Ectodermal cell (in vitro differentiated cells): Measurements from ENCODE around the gene TRMT2A.
"Not testable (repeated sequence)": the region's sequence is repeated elsewhere in the genome, so short reads cannot be mapped to it uniquely, and the experiment has no call there.

ENCODE experiments used
- H3K27ac ChIP-seq: 2 replicates; pipeline ENCODE4 v1.7.0; 2013; ENCODE audit warnings: mild to moderate bottlenecking, low read depth, low read length; ENCODE audit not compliant: insufficient read depth, poor library complexity, severe bottlenecking
- H3K27me3 ChIP-seq: 2 replicates; pipeline ENCODE4 v1.7.0; 2013; ENCODE audit warnings: mild to moderate bottlenecking, low read length; ENCODE audit not compliant: insufficient read depth, control insufficient read depth, poor library complexity, severe bottlenecking
- H3K36me3 ChIP-seq: one replicate; pipeline ENCODE4 v1.7.0; 2013; ENCODE audit warnings: low read length; ENCODE audit not compliant: control insufficient read depth, insufficient read depth
- H3K4me1 ChIP-seq: one replicate; pipeline ENCODE4 v1.7.0; 2013; ENCODE audit warnings: low read length; ENCODE audit not compliant: control insufficient read depth, insufficient read depth
- H3K4me3 ChIP-seq: 2 replicates; pipeline ENCODE4 v1.7.0; 2013; ENCODE audit warnings: low read depth, low read length, control low read depth; ENCODE audit not compliant: insufficient read depth
- H3K9me3 ChIP-seq: 2 replicates; pipeline ENCODE4 v1.7.0; 2013; ENCODE audit warnings: mild to moderate bottlenecking, low read length, moderate library complexity; ENCODE audit not compliant: control insufficient read depth
- WGBS, 2 experiments: methylation state at CpG; one replicate each; pipeline ENCODE4 v1.1.7; 2013; ENCODE audit warnings: missing lambda C conversion rate in 2 of 2; 5-methylcytosine and 5-hydroxymethylcytosine counted together

TRMT2A gene

GRCh38 chr22:20080776-20081654 lies 36.0 kb downstream of the TRMT2A start:
- Histone ChIP-seq H3K36me3 (peaks cover 3% of the 10 kb centered on the region), H3K9me3 (no peaks in the 10 kb centered on the region), H3K4me1 (peaks cover 26% of the 10 kb centered on the region), H3K4me3 (peak overlapping the region; percentile 96), H3K27ac (peak overlapping the region; percentile 88), H3K27me3 (no peaks in the 10 kb centered on the region)
- WGBS, 2 experiments = 19 to 20% methylated on average over 27 of the region's 27 CpGs

DNA sequence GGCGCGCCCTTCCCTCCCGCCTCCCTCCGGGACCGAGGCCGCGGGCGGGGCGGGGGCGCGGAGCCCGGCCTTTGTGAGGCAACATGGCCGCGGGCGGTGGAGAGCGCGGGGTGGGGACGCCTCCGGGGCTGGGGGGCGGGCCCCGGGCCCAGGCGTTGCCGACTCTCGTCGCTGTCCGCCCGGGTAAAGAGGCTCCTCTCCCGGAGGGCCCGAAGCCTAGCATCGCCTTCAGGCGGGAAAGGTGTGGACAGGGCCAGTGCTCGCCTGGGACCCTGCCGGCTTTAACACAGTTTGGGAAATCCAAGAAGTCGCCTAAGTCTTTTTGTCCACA lies 36.6 kb downstream of the TRMT2A start:
- 0 to 1% methylated on average over 34 of the region's 34 CpGs for WGBS, 2 experiments
- peaks cover 26% of the 10 kb centered on the region for H3K4me1 ChIP-seq
- peak overlapping the region; percentile 88 for H3K27ac ChIP-seq
- no peaks in the 10 kb centered on the region for H3K9me3 ChIP-seq
- H3K4me3 ChIP-seq = peak overlapping the region; percentile 96
- H3K27me3 ChIP-seq = no peaks in the 10 kb centered on the region
- no peaks in the 10 kb centered on the region for H3K36me3 ChIP-seq

- 0% methylated on average over 100 of the region's 100 CpGs for WGBS, 2 experiments
- Histone ChIP-seq H3K4me1 (peaks cover 26% of the 10 kb centered on the region), H3K4me3 (peak within 1 kb of the TSS; percentile 96), H3K27me3 (no peaks in the 10 kb centered on the region), H3K36me3 (no peaks in the 10 kb centered on the region), H3K27ac (peak within 1 kb of the TSS; percentile 88), H3K9me3 (no peaks in the 10 kb centered on the region)
Observed at GRCh38 chr22:20079745-20080444, 37.1 kb downstream of the TRMT2A start, which contains the start of gene DGCR8. TSS of gene DGCR8 (plus strand) at chr22:20080241. CDS start at chr22:20085964, 5,723 bp downstream.

DNA sequence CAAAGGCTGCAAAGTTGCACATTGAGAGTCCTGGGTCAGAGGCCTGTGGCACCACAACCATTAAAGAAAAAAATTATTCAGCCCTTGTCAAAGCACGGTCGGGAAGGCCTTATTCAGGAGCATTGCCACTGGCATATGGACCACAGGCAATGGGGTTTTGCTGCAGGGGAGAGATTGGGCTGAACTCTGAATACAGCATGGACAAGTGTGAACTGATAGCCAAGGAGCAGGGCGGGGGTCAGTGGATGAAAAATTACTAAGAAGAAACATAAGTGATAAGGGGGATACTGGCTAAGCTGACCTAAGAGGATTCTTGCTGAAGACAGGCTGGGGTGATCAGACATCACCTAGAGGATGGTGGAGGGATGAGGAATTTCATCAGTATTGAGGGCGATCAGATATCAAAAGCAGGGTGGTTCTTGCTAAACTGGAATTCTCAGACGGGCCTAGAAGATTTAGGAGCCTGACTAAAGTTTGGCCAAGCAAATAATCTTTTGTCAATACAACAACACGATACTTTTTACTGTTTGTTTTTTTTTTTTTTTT lies 40.3 kb downstream of the TRMT2A start:
- 83 to 90% methylated on average over 5 to 6 of the region's 6 CpGs for WGBS, 2 experiments
- Histone ChIP-seq H3K27me3 (no peaks in the 10 kb centered on the region), H3K36me3 (no peaks in the 10 kb centered on the region), H3K9me3 (no peaks in the 10 kb centered on the region), H3K4me1 (no peaks in the 10 kb centered on the region), H3K27ac (no peak overlapping the region), H3K4me3 (no peak overlapping the region)

- H3K36me3 ChIP-seq = no peaks in the 10 kb centered on the region
- no peaks in the 10 kb centered on the region for H3K4me1 ChIP-seq
- H3K27me3 ChIP-seq = no peaks in the 10 kb centered on the region
- H3K27ac ChIP-seq = no peak overlapping the region
- WGBS, 2 experiments = 93% methylated on average over 8 of the region's 8 CpGs
- no peaks in the 10 kb centered on the region for H3K9me3 ChIP-seq
- H3K4me3 ChIP-seq = no peak overlapping the region
Observed at GRCh38 chr22:20071524-20071972, 45.5 kb downstream of the TRMT2A start.

- WGBS, 2 experiments = 92% methylated on average over 7 of the region's 7 CpGs
- no peaks in the 10 kb centered on the region for H3K27me3 ChIP-seq
- H3K4me3 ChIP-seq = no peak overlapping the region
- H3K4me1 ChIP-seq = no peaks in the 10 kb centered on the region
- no peaks in the 10 kb centered on the region for H3K36me3 ChIP-seq
- no peaks in the 10 kb centered on the region for H3K9me3 ChIP-seq
- no peak overlapping the region for H3K27ac ChIP-seq
Observed at GRCh38 chr22:20069331-20070042, 47.5 kb downstream of the TRMT2A start.

- H3K4me3 ChIP-seq = no peak overlapping the region
- H3K36me3 ChIP-seq = no peaks in the 10 kb centered on the region
- 92 to 93% methylated on average over 7 of the region's 7 CpGs for WGBS, 2 experiments
- no peaks in the 10 kb centered on the region for H3K4me1 ChIP-seq
- no peaks in the 10 kb centered on the region for H3K27me3 ChIP-seq
- H3K27ac ChIP-seq = no peak overlapping the region
- no peaks in the 10 kb centered on the region for H3K9me3 ChIP-seq
Observed at GRCh38 chr22:20068640-20069039, 48.4 kb downstream of the TRMT2A start.

DNA sequence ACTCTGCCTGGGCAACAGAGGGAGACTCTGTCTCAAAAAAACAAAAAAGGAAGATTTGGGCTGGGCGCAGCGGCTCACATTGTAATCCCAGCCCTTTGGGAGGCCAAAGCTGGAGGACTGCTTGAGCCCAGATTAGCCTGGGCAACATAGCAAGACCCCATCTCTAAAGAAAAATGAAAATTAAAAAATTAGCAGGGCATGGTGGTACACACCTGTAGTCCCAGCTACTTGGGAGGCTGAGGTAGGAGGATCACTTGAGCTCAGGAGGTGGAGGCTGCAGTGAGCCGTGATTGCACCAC lies 49.7 kb downstream of the TRMT2A start:
- H3K9me3 ChIP-seq, H3K27me3 ChIP-seq, H3K4me3 ChIP-seq, H3K36me3 ChIP-seq, H3K4me1 ChIP-seq, H3K27ac ChIP-seq: not testable (repeated sequence)
- WGBS, 2 experiments = 93 to 96% methylated on average over 3 of the region's 3 CpGs

DNA sequence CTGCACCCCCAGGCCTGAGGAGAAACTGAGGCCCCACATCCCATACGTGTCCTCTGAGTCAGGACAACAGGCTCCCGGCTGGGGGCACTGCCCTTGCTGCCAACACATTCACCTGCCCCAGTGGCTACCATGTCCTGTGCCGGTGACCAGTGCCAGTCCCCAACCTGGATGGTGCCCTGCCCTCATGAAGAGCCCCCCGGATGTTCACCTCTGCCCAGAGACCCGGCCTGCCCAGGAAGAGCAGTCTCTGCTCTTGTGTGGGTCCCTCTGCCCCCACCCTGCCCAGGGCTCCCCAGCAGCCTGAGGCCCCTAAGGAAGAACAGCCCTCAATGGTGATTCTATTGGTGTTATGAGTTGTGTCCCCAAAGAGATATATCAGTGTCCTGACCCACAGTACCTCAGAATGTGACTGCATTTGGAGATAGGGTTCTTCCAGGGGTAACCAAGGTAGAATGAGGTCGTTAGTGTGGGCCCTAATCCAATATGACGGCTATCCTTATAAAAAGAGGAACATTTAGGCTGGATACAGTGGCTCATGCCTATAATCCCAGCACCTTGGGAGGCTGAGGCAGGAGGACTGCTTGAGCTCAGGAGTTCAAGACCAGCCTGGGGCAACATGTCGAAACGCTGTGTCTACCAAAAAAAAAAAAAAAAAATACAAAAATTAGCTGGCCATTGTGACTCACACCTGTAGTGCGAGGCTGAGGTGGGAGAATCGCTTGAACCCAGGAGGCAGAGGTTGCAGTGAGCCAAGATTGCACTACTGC lies 50.2 kb downstream of the TRMT2A start:
- no peak overlapping the region for H3K27ac ChIP-seq
- H3K36me3 ChIP-seq = no peaks in the 10 kb centered on the region
- no peak overlapping the region for H3K4me3 ChIP-seq
- WGBS, 2 experiments = 90 to 93% methylated on average over 11 of the region's 11 CpGs
- no peaks in the 10 kb centered on the region for H3K27me3 ChIP-seq
- no peaks in the 10 kb centered on the region for H3K9me3 ChIP-seq
- no peaks in the 10 kb centered on the region for H3K4me1 ChIP-seq
